Measurements from ENCODE around the gene SLC39A11.

- no peak for TF ChIP-seq POLR2A (IDR thresholded peaks at IDR 0.05; ENCODE audit: low read depth, low read length)
- no peak for TF ChIP-seq POU2F2 (IDR thresholded peaks at IDR 0.05; ENCODE audit: low read depth, low read length)
- no peak for TF ChIP-seq POLR2AphosphoS5 (IDR thresholded peaks at IDR 0.05; ENCODE audit: low read depth, low read length)
- TF ChIP-seq SPI1 (IDR thresholded peaks at IDR 0.05; ENCODE audit: low read depth, low read length): no peak
- no peak for TF ChIP-seq TAF1 (IDR thresholded peaks at IDR 0.05; ENCODE audit: low read depth, low read length)
- TF ChIP-seq PAX5 (IDR thresholded peaks at IDR 0.05; ENCODE audit: insufficient read depth, low read length, severe bottlenecking): no peak
These were observed 25.4 kb downstream of the SLC39A11 start for GRCh38 chr17:73067075-73067474.

All from GM12891 (cell line).